ENCODE results near the gene MPZL3. TPM values are rescaled to one million over a fixed set of nuclear protein-coding genes. Genes with fewer than 3 reads are reported as not detected.
"Not testable (repeated sequence)": the region's sequence is repeated elsewhere in the genome, so short reads cannot be mapped to it uniquely, and the experiment has no call there.

MPZL3 gene
- total RNA-seq, 2 experiments from 2014 or later: 83.9 to 84.1 TPM

- ChIA-PET CTCF (interaction anchor here (1.2 to 3.7 kb wide), 3 partner anchors 10 to 63 kb away, joined by 3 to 14 read pairs (median 3); no protein-coding TSS in a partner anchor), POLR2A (interaction anchor here (1.4 to 2.1 kb wide), 2 partner anchors 15 to 95 kb away, joined by 3 to 6 read pairs; partner anchors contain the start of gene JAML)
Observed at GRCh38 chr11:118209033-118209432, 43.1 kb downstream of the MPZL3 start.

GRCh38 chr11:118207079-118207478 lies 45.1 kb downstream of the MPZL3 start:
- ChIA-PET CTCF (interaction anchor here (1.1 to 3.7 kb wide), 2 partner anchors 9 to 19 kb away, joined by 3 to 14 read pairs; no protein-coding TSS in a partner anchor), POLR2A (no interaction called here)

- CTCF ChIA-PET: interaction anchor here (1.0 to 1.9 kb wide), 2 partner anchors 13 to 46 kb away, joined by 3 to 5 read pairs; partner anchors contain the start of gene MPZL3
- POLR2A ChIA-PET: interaction anchor here (0.7 kb wide), 1 partner anchor 34 kb away, joined by 4 read pairs; no protein-coding TSS in a partner anchor
Observed at GRCh38 chr11:118206391-118207031, 45.7 kb downstream of the MPZL3 start.

- POLR2A ChIA-PET: interaction anchor here (0.6 to 0.7 kb wide), 3 partner anchors 11 to 35 kb away, joined by 3 to 4 read pairs (median 3); no protein-coding TSS in a partner anchor
Observed at GRCh38 chr11:118205606-118206378, 46.4 kb downstream of the MPZL3 start.

GRCh38 chr11:118202599-118203422 lies 49.4 kb downstream of the MPZL3 start:
- ChIA-PET CTCF (interaction anchor here (0.9 to 1.9 kb wide), 5 partner anchors 11 to 57 kb away, joined by 3 to 16 read pairs (median 5); partner anchors contain the start of gene JAML), POLR2A (interaction anchor here (0.8 to 1.9 kb wide), 9 partner anchors 9 to 141 kb away, joined by 3 to 34 read pairs (median 4); partner anchors contain the start of gene JAML)

More at GRCh38 chr11:118205606-118206378, 46.4 kb downstream of the MPZL3 start:
- CTCF ChIA-PET: interaction anchor here (1.0 to 1.9 kb wide), 2 partner anchors 14 to 46 kb away, joined by 3 to 5 read pairs; partner anchors contain the start of gene MPZL3

GRCh38 chr11:118201966-118202365 lies 50.2 kb downstream of the MPZL3 start:
- ChIA-PET CTCF (interaction anchor here (0.6 to 1.9 kb wide), 6 partner anchors 12 to 62 kb away, joined by 3 to 16 read pairs (median 4); partner anchors contain the start of gene JAML), POLR2A (interaction anchor here (0.8 to 1.9 kb wide), 9 partner anchors 10 to 141 kb away, joined by 3 to 34 read pairs (median 4); partner anchors contain the start of gene JAML)

- CTCF ChIA-PET: interaction anchor here (1.4 to 1.9 kb wide), 2 partner anchors 17 to 95 kb away, joined by 3 to 16 read pairs; no protein-coding TSS in a partner anchor
- POLR2A ChIA-PET: interaction anchor here (0.6 to 1.9 kb wide), 4 partner anchors 14 to 25 kb away, joined by 3 to 34 read pairs (median 8); partner anchors contain the start of gene JAML
Observed at GRCh38 chr11:118200901-118201680, 51.1 kb downstream of the MPZL3 start.

- CTCF ChIA-PET: interaction anchor here (1.4 kb wide), 1 partner anchor 95 kb away, joined by 3 read pairs; no protein-coding TSS in a partner anchor
- POLR2A ChIA-PET: interaction anchor here (0.6 to 1.4 kb wide), 3 partner anchors 16 to 26 kb away, joined by 3 to 11 read pairs (median 5); partner anchors contain the start of gene JAML
Observed at GRCh38 chr11:118200497-118200896, 51.7 kb downstream of the MPZL3 start.

GRCh38 chr11:118199135-118199534 lies 53.0 kb downstream of the MPZL3 start:
- ChIA-PET POLR2A (interaction anchor here (0.6 to 1.6 kb wide), 11 partner anchors 15 to 199 kb away, joined by 3 to 11 read pairs (median 5); partner anchors contain the start of genes JAML and MPZL3), CTCF (interaction anchor here (0.7 to 2.6 kb wide), 29 partner anchors 10 to 165 kb away, joined by 3 to 32 read pairs (median 6); partner anchors contain the start of genes CD3G, JAML and MPZL3)

GRCh38 chr11:118198370-118198769 lies 53.8 kb downstream of the MPZL3 start:
- CTCF ChIA-PET: interaction anchor here (0.6 to 2.6 kb wide), 40 partner anchors 11 to 165 kb away, joined by 3 to 32 read pairs (median 6); partner anchors contain the start of genes CD3G, JAML, MPZL3 and UBE4A
- POLR2A ChIA-PET: interaction anchor here (0.6 to 1.6 kb wide), 10 partner anchors 15 to 200 kb away, joined by 3 to 10 read pairs (median 4); partner anchors contain the start of genes JAML and MPZL3

- CTCF ChIA-PET: interaction anchor here (1.0 kb wide), 1 partner anchor 11 kb away, joined by 4 read pairs; no protein-coding TSS in a partner anchor
- POLR2A ChIA-PET: interaction anchor here (0.9 to 1.0 kb wide), 2 partner anchors 11 to 19 kb away, joined by 3 to 5 read pairs; no protein-coding TSS in a partner anchor
Observed at GRCh38 chr11:118194835-118195627, 57.1 kb downstream of the MPZL3 start.

- POLR2A ChIA-PET: no interaction called here
- CTCF ChIA-PET: no interaction called here
Observed at GRCh38 chr11:118193910-118194566, 58.1 kb downstream of the MPZL3 start.

- CTCF ChIA-PET: not testable (repeated sequence)
Observed at GRCh38 chr11:118192817-118193216, 59.3 kb downstream of the MPZL3 start.

GRCh38 chr11:118190942-118191506 lies 61.1 kb downstream of the MPZL3 start:
- POLR2A ChIA-PET, CTCF ChIA-PET: not testable (repeated sequence)

More at GRCh38 chr11:118192817-118193216, 59.3 kb downstream of the MPZL3 start:
- POLR2A ChIA-PET: not testable (repeated sequence)

- ChIA-PET POLR2A (no interaction called here), CTCF (interaction anchor here (1.4 kb wide), 1 partner anchor 15 kb away, joined by 4 read pairs; no protein-coding TSS in a partner anchor)
Observed at GRCh38 chr11:118186346-118187107, 65.6 kb downstream of the MPZL3 start.

Data from activated CD8-positive, alpha-beta memory T cell treated with anti-CD3 and anti-CD28 coated beads for 36 hours (primary cell).